Nephron progenitor cell (in vitro differentiated cells): ENCODE measurements around the gene SH3RF1.
A peak's percentile ranks its signal among the peaks of the same experiment; 100 is the strongest.

ENCODE experiments used
- DNase-seq: peaks from one replicate; pipeline ENCODE4 v3.0.0; 2021
- H3K27ac Mint-ChIP-seq: 2 replicates; pipeline ENCODE4 v1.8.0; 2021; ENCODE audit warnings: mild to moderate bottlenecking, moderate library complexity, mixed read lengths
- H3K27me3 Mint-ChIP-seq: 2 replicates; pipeline ENCODE4 v1.8.0; 2021; ENCODE audit warnings: mild to moderate bottlenecking, low read depth, mixed read lengths; ENCODE audit not compliant: poor library complexity
- H3K36me3 Mint-ChIP-seq: 2 replicates; pipeline ENCODE4 v1.8.0; 2021; ENCODE audit warnings: low read depth, mixed read lengths
- H3K4me1 Mint-ChIP-seq: 2 replicates; pipeline ENCODE4 v1.8.0; 2021; ENCODE audit warnings: mixed read lengths
- H3K4me3 Mint-ChIP-seq: 2 replicates; pipeline ENCODE4 v1.8.0; 2021; ENCODE audit warnings: mild to moderate bottlenecking, moderate library complexity, mixed read lengths
- H3K9me3 Mint-ChIP-seq: 2 replicates; pipeline ENCODE4 v1.8.0; 2021; ENCODE audit warnings: mild to moderate bottlenecking, moderate library complexity, mixed read lengths
- TF ChIP-seq, protein P1 (sequence below): fragments of 200-600 bp; sonication (generic); IDR thresholded peaks from 2 replicates; pipeline ENCODE4 v1.5.0; 2021; ENCODE audit warnings: antibody characterized with exemption

SH3RF1 gene

DNA sequence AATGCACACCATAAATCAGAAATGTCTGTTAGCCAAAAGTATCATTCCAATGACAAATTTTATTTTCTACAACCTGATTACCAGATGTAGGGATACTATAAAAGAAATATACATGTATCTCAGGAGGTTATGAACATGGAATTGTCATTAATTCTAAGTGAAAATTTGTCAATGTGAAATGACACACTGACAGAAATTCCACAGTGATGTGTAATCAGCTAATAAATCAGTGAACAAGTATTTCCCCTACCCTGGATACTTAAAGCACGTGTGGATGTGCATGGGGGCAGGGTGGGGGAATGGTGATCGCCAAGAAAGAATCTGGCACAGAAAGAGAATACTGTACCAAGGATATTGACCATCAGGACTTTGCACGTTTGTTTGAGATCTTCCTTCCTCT, 123.6 kb downstream of the SH3RF1 start:
- Mint-ChIP-seq H3K4me1 (peaks cover 30% of the 10 kb centered on the region), H3K9me3 (no peaks in the 10 kb centered on the region), H3K27me3 (peaks cover 2% of the 10 kb centered on the region), H3K4me3 (no peak overlapping the region), H3K36me3 (peaks cover 26% of the 10 kb centered on the region), H3K27ac (no peak overlapping the region)
- TF ChIP-seq, protein P1, sequence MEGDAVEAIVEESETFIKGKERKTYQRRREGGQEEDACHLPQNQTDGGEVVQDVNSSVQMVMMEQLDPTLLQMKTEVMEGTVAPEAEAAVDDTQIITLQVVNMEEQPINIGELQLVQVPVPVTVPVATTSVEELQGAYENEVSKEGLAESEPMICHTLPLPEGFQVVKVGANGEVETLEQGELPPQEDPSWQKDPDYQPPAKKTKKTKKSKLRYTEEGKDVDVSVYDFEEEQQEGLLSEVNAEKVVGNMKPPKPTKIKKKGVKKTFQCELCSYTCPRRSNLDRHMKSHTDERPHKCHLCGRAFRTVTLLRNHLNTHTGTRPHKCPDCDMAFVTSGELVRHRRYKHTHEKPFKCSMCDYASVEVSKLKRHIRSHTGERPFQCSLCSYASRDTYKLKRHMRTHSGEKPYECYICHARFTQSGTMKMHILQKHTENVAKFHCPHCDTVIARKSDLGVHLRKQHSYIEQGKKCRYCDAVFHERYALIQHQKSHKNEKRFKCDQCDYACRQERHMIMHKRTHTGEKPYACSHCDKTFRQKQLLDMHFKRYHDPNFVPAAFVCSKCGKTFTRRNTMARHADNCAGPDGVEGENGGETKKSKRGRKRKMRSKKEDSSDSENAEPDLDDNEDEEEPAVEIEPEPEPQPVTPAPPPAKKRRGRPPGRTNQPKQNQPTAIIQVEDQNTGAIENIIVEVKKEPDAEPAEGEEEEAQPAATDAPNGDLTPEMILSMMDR: no peak
- DNase-seq: no peak

DNA sequence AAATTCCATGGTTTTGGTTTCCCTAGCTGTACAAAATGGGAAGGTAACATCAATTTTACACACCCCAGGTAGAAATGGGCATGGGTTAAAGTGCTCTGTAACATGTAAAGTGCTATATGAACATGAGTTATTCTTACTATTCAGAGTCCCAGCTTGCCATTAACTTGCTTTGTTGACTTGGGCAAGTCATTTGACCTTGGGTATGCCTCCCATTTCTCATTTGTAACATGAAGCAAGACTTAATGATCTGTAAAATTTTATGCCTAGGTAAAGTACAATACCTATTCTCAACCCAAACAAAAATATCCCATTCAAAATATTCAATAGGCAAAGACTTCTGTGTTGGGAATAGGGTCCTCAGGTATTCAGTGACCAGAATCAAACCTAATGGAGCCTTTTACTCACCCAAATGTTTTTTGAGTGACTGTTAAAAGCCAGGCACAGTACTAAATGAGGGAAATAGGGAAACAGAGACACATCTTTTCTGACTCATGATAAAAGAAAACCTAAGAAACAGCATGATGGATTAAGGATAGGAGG, 126.6 kb downstream of the SH3RF1 start:
- peaks cover 26% of the 10 kb centered on the region for H3K4me1 Mint-ChIP-seq
- TF ChIP-seq, protein P1: no peak
- H3K4me3 Mint-ChIP-seq: no peak overlapping the region

DNA sequence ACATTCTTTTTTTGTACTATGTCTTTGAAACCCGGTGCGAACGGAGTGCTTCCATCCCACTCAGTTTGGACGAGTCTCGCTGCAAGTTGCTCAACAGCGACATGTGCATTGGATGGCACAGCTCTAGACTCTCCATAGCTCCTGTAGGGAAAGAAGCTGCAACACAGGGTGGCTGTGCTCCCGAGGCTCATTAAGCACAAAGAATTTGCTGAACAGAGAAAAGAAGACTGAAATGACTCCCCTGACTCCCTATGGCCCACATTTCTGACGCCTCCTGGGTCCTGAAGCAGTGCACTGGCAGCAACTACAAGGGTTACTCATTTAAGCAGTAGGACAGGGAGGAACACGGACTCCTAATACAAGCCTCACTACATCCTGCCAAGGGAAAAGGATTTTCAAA, 127.4 kb downstream of the SH3RF1 start:
- H3K9me3 Mint-ChIP-seq: no peaks in the 10 kb centered on the region
- H3K27ac Mint-ChIP-seq: peak overlapping the region; percentile 98
- peak overlapping the region; percentile 31 for H3K4me3 Mint-ChIP-seq
- peaks cover 27% of the 10 kb centered on the region for H3K4me1 Mint-ChIP-seq
- DNase-seq: peak; percentile 33
- H3K36me3 Mint-ChIP-seq: peaks cover 10% of the 10 kb centered on the region
- TF ChIP-seq, protein P1: no peak
- H3K27me3 Mint-ChIP-seq: no peaks in the 10 kb centered on the region

More for the DNA sequence above, 126.6 kb downstream of the SH3RF1 start:
- DNase-seq: no peak
- Mint-ChIP-seq H3K9me3 (no peaks in the 10 kb centered on the region), H3K27ac (no peak overlapping the region), H3K36me3 (peaks cover 10% of the 10 kb centered on the region), H3K27me3 (no peaks in the 10 kb centered on the region)

DNA sequence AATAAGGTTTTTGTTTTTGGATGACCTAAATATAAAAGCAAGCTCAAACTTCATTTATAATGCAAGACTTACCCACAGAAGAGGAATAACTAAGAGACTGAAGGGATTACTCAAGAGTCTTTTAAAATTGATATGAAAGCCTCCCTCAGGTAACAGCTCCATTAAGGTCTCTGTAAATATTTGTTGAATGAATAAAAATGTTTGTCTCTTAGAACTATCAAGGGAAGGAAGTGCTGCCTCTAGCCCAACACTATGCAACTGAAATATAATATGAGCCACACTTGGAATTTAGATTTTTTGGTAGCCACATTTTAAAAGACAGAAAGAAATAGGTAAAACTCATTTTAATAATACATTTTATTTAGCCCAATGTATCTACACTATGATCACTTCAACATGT, 127.8 kb downstream of the SH3RF1 start:
- peak overlapping the region; percentile 31 for H3K4me3 Mint-ChIP-seq
- peaks cover 30% of the 10 kb centered on the region for H3K4me1 Mint-ChIP-seq
- no peaks in the 10 kb centered on the region for H3K9me3 Mint-ChIP-seq
- no peaks in the 10 kb centered on the region for H3K27me3 Mint-ChIP-seq
- peak overlapping the region; percentile 98 for H3K27ac Mint-ChIP-seq
- H3K36me3 Mint-ChIP-seq: peaks cover 10% of the 10 kb centered on the region
- no peak for DNase-seq
- TF ChIP-seq, protein P1: no peak

DNA sequence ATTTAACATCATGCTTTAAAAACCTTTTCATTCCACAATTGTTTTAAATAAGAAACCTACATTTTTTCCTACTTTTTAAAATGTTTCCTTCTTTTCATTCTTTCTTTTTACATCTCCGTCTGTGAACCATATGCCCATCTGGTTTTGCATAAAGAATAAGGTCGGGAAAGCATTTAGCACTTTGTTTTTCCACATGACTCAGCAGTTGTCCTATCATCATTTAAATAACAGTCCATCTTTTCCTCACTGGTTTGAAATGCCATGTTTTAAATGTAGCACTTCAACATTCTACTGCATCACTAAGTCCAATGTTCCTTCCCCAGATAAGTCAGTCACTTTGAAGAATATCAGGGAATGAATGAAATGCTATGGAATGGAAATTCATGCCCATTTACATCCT, 128.4 kb downstream of the SH3RF1 start:
- Mint-ChIP-seq H3K27me3 (no peaks in the 10 kb centered on the region), H3K27ac (no peak overlapping the region), H3K36me3 (peaks cover 10% of the 10 kb centered on the region)

DNA sequence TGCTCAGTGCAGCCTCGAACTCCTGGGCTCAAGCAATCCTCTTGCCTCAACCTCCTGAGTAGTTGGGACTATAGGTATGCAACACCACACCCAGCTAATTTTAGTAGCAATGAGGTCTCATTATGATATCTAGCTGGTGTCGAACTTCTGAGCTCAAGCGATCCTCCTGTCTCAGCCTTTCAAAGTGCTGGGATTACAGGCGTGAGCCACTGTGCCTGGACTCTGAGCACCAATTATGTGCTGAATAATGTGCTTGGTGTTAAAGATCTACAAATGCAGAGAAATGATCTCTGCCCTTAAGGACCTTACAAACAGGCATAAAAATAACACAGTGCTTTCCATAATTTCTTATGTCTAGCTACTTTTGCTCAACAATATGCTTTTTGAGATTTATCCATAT, 131.7 kb downstream of the SH3RF1 start:
- Mint-ChIP-seq H3K27me3 (no peaks in the 10 kb centered on the region), H3K9me3 (no peaks in the 10 kb centered on the region), H3K4me1 (peaks cover 40% of the 10 kb centered on the region), H3K36me3 (peaks cover 23% of the 10 kb centered on the region), H3K27ac (no peak overlapping the region), H3K4me3 (no peak overlapping the region)
- TF ChIP-seq, protein P1: no peak
- no peak for DNase-seq

More for the DNA sequence above, 128.4 kb downstream of the SH3RF1 start:
- TF ChIP-seq, protein P1: no peak
- no peak overlapping the region for H3K4me3 Mint-ChIP-seq
- DNase-seq: no peak
- peaks cover 30% of the 10 kb centered on the region for H3K4me1 Mint-ChIP-seq
- no peaks in the 10 kb centered on the region for H3K9me3 Mint-ChIP-seq
